Ishikawa (cell line): Measurements from ENCODE around the gene TEX35.

ENCODE experiments used
- CEBPB ChIP-seq: IDR thresholded peaks from 2 replicates; pipeline ENCODE4 v1.6.1; 2012
- EGR1 ChIP-seq: IDR thresholded peaks from 2 replicates; pipeline ENCODE4 v1.6.1; 2012
- EP300 ChIP-seq: IDR thresholded peaks from 2 replicates; pipeline ENCODE4 v1.6.1; 2012; ENCODE audit warnings: borderline replicate concordance
- FOXM1 ChIP-seq: IDR thresholded peaks from 2 replicates; pipeline ENCODE4 v1.6.1; 2012; ENCODE audit warnings: low read depth, borderline replicate concordance
- MAX ChIP-seq: IDR thresholded peaks from 2 replicates; pipeline ENCODE4 v1.6.1; 2012
- NFIC ChIP-seq: IDR thresholded peaks from 2 replicates; pipeline ENCODE4 v1.6.1; 2012
- TAF1 ChIP-seq: IDR thresholded peaks from 2 replicates; pipeline ENCODE4 v1.6.1; 2012; ENCODE audit warnings: low read depth, mild to moderate bottlenecking
- TCF12 ChIP-seq: IDR thresholded peaks from 2 replicates; pipeline ENCODE4 v1.6.1; 2012; ENCODE audit warnings: low read depth
- YY1 ChIP-seq: IDR thresholded peaks from 2 replicates; pipeline ENCODE4 v1.6.1; 2012; ENCODE audit warnings: low read depth
- ZBTB7A ChIP-seq: IDR thresholded peaks from 2 replicates; pipeline ENCODE4 v1.6.1; 2012; ENCODE audit warnings: low read depth

GRCh38 chr1:178521241-178521640 lies 8.3 kb downstream of the TEX35 start:
- TF ChIP-seq YY1 (no peak), EP300 (no peak), NFIC (no peak), MAX (no peak), TAF1 (no peak), ZBTB7A (no peak), FOXM1 (no peak), EGR1 (no peak), TCF12 (no peak), CEBPB (no peak)
